K562 (cell line): ENCODE results near the gene FCRLA. TPM values are rescaled to one million over a fixed set of nuclear protein-coding genes. Genes with fewer than 3 reads are reported as not detected.

Source experiments
- FOXP1 ChIP-seq: sonication (generic); formaldehyde crosslinking; IDR thresholded peaks from 2 replicates; pipeline ENCODE4 v1.8.0; 2022; ENCODE audit warnings: mild to moderate bottlenecking, missing genetic modification reagents
- L3MBTL2 ChIP-seq: fragments of 450-650 bp; IDR thresholded peaks from 2 replicates; pipeline ENCODE4 v1.6.1; 2016; ENCODE audit warnings: mild to moderate bottlenecking, moderate library complexity
- MEF2A ChIP-seq: IDR thresholded peaks from 2 replicates; pipeline ENCODE4 v1.6.1; 2011; ENCODE audit warnings: low read depth, mild to moderate bottlenecking, low read length, moderate library complexity; ENCODE audit not compliant: control insufficient read depth
- MGA ChIP-seq: fragments of 450-650 bp; IDR thresholded peaks from 2 replicates; pipeline ENCODE4 v1.6.1; 2016; ENCODE audit warnings: mild to moderate bottlenecking, moderate library complexity
- NFE2 ChIP-seq: IDR thresholded peaks from 2 replicates; pipeline ENCODE4 v1.6.1; 2014; ENCODE audit warnings: antibody characterized with exemption, low read depth
- NR1H2 ChIP-seq: sonication (generic); formaldehyde crosslinking; IDR thresholded peaks from 2 replicates; pipeline ENCODE4 v1.4.0; 2020; ENCODE audit warnings: mild to moderate bottlenecking, missing genetic modification reagents
- POLR2AphosphoS5 ChIP-seq: IDR thresholded peaks from 2 replicates; pipeline ENCODE4 v1.6.1; 2011; ENCODE audit warnings: mild to moderate bottlenecking, low read depth, low read length, moderate library complexity; ENCODE audit not compliant: control insufficient read depth, insufficient read depth
- SOX6 ChIP-seq: fragments of 450-650 bp; IDR thresholded peaks from 2 replicates; pipeline ENCODE4 v1.6.1; 2014; ENCODE audit warnings: mild to moderate bottlenecking
- TOE1 ChIP-seq, 2 experiments: fragments of 450-650 bp in 1 of 2; sonication (generic) in 1 of 2; formaldehyde crosslinking in 1 of 2; IDR thresholded peaks; 2 replicates each; pipeline versions ENCODE4 v1.7.1 to v1.8.0; 2016 to 2022; ENCODE audit warnings: borderline replicate concordance in 2 of 2, mild to moderate bottlenecking in 2 of 2, antibody characterized with exemption in 1 of 2, inconsistent platforms in 1 of 2, low read depth in 1 of 2, missing genetic modification reagents in 1 of 2, moderate library complexity in 1 of 2
- VEZF1 ChIP-seq: fragments of 200-800 bp; sonication (Bioruptor generic); IDR thresholded peaks from 2 replicates; pipeline ENCODE4 v1.6.1; 2017; ENCODE audit warnings: missing genetic modification characterization, missing compliant biosample characterization
- ZNF436 ChIP-seq: fragments of 250-450, 450-650 bp; sonication (Bioruptor Pico); formaldehyde crosslinking; IDR thresholded peaks from 2 replicates; pipeline ENCODE4 v1.7.0; 2020; ENCODE audit warnings: mild to moderate bottlenecking
- ZNF764 ChIP-seq: fragments of 250-450 bp; sonication (Bioruptor Pico); IDR thresholded peaks from 2 replicates; pipeline ENCODE4 v1.4.0; 2020; ENCODE audit warnings: low read depth, mild to moderate bottlenecking, moderate library complexity
- polyA plus RNA-seq, 8 experiments: library from polyadenylated mRNA; depleted of rRNA in 4 of 8; stranded (reverse) in 5 of 8; unstranded in 3 of 8; fragments of >200 nt; fragmentation: Nextera tagmentation in 2 of 8; fragmentation: Illumina TruSeq in 1 of 8; extraction: Ambion mirVana in 2 of 8; extraction: Trizol in 1 of 8; gene quantifications; 2 replicates each; pipeline versions ENCODE4 v1.2.1 to v1.2.3, GENCODE V29; 2011 to 2014; ENCODE audit warnings: inconsistent platforms in 1 of 8, missing spikeins in 1 of 8
- total RNA-seq, 7 experiments: library from RNA; depleted of rRNA in 6 of 7; stranded (reverse); fragments of >200 nt in 6 of 7; fragmentation: Illumina TruSeq in 2 of 7; extraction: Trizol in 2 of 7; gene quantifications; 2 replicates each; pipeline versions ENCODE4 v1.2.1 to v1.2.3, GENCODE V29; 2011 to 2021; ENCODE audit warnings: low replicate concordance in 1 of 7

The FCRLA gene
- total and polyA plus RNA-seq, 9 of the 15 experiments (the other 6 are each of a cell fraction or from before 2014, with no cell fraction given): 0.09 to 0.84 (median 0.44) TPM

- TF ChIP-seq VEZF1 (peak; percentile 22; the same call in 1 of the 2 replicates), NR1H2 (CRISPR knock-in tag) (no peak), MEF2A (peak; percentile 98), ZNF764 (peak; percentile 68; the same call in 1 of the 2 replicates), MGA (peak; percentile 31; the same call in 1 of the 2 replicates), ZNF436 (CRISPR knock-in tag) (no peak), NFE2 (peak; percentile 20; the same call in 1 of the 2 replicates), POLR2AphosphoS5 (no peak), TOE1 (IDR thresholded peaks at IDR 0.05; ENCODE audit: borderline replicate concordance) (0 out of 2 replicates have a peak, but pooled peaks have one; percentile 20), TOE1 (CRISPR knock-in tag; IDR thresholded peaks at IDR 0.05; ENCODE audit: borderline replicate concordance, low read depth) (no peak), SOX6 (no peak), FOXP1 (peak; percentile 70; the same call in 1 of the 2 replicates), L3MBTL2 (peak; percentile 56)
Observed at GRCh38 chr1:161706482-161707347, at the start of gene FCRLA (continued).
